NCI-H1092 treated with DMSO at 0.1 percent for 48 hours (cell line): Measurements from ENCODE around the gene ELK3.
A peak's percentile ranks its signal among the peaks of the same experiment; 100 is the strongest.

Experiments
- DNase-seq: peaks from one replicate; lab custom pipeline; 2025; lab: John Stamatoyannopoulos, UW

ELK3 gene

DNA sequence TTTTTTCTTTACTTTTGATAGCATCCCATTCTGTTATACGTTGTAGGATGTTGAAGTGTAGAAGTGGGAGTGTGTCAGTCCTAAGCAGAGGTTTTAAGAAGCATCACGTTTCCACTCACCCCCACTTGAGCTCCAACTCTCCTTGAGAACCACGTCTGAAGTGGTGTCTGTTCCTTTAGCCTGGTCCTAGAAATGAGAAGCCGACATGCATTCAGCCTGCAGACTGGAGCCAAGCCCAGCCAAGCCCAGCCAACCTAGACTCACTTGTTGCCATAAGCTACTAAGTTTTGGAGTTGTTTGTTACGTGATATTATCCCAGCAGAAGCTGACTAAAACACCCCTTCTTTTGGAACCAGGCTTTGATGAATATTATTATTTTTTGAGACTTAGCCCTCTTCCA, 4.4 kb upstream of the ELK3 start:
- DNase-seq = no peak

DNA sequence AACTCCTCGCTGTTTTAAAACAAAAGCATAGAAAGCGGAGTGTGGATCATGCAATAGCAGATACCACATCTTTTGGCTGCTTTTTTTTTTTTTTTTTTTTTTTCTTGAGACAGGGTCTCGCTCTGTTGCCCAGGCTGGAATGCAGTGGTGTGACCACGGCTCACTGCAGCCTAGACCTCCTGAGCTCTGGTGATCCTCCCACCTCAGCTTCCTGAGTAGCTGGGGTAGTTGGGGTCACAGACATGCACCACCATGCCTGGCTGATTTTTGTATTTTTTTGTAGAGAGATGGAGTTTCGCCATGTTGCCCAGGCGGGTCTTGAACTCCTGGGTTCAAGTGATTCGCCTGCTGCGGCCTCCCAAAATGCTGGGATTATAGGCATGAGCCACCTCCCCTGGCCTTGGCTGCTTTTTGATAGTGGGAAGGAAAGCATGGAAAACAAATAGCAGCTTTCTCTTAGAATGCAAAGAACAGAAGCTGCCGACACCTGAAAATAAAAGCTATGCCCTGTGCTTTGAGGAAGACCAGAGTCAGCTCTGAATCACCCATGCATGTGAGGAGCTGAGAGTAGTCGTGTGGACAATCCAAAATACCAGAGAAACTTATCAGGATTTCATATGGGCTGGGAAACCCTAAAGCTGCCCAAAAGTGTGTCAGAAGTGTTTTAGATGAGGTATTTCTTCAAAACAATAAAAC, 3.6 kb upstream of the ELK3 start:
- no peak for DNase-seq

DNA sequence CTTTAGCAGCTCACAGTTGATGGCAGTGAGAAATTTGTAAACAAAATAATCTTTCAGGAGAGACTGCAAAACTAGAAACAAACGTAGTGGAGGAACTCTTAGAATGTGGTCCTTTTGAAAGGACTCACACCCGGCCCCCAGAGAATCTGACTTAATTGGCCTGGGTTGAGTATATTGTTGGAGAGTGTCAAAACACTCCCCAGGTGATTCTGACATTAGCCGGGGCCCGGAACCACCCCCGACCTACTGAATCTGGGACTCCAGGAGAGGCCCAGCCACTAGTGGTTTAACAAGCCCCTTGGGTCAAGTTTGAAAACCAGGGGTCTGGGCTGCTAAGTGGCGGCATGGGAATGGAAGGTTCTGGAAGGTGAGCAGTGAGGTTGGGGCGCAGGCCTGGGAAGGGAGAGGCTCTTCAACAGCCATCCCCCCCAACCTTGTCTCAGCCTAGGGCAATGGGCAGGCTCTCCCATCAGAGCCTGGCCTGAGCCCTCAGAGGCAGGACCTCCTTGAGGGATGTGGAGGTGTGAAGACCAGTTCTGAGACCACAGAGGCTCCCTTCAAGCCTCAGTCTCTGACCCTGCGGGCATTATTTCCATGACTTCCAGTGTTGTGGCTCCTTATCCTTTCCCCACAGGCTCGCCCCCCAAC, 1.1 kb upstream of the ELK3 start:
- no peak for DNase-seq

DNA sequence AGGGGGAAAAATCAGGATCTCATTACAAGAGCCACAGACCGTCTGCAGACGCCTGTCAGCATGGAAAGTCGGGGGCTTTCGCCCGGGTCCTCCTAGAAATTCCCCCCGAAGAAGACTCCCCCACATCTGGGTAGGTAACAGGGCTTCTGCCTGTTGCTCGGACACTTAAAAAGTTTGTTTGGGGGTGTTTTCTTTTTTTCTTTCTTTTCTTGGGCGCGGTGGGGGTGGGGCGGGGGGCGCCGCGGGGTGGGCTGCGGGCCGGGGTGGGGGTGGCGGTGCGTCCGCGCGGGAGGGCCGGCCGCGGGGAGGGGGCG, 358 bp downstream of the ELK3 start:
- DNase-seq = no peak

DNA sequence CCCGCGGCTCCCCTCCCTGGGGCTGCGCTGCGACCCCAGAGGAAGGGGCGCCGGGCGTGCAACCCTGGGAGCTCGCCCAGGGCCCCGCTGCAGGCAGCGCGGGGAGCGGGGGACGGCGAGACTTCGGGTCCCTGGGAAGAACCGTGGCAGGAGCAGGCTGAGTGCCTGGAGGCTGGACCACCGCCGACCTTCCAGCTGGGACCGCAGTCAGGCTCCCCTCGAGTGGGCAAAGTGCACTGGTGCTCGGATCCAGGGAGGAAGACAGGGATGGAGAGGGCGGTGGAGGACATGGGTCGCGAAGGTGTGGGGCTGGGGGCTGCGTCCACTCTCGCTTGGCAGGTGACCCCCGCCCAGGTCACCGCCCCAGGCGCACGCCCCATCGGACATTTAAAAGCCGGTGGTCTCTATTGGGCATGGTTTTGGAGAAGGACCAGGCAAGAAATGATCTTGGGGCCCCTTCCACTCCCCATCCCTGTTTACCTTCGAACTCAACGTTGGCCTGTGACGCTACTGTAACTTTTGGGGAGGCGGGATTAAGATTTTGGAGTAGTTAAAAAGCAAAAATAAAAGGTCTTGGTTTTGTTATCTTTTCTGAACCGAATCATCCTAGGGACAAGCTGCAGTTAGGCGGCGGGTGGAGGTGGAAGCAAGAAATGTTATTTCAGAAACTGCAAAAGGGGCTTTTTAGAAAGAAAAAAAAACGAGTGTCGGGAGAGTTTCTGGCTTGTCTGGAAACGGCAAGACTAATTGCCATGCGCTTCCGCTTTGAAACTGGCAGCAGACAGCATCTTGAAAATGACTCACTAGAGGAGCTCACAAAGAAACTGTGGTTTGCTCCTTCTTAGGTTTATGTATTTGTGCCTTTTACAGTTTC, 1.0 kb downstream of the ELK3 start:
- peak; percentile 3 for DNase-seq

- no peak for DNase-seq
These were observed 1.8 kb downstream of the ELK3 start for GRCh38 chr12:96195845-96196451.

GRCh38 chr12:96196781-96197180, 2.6 kb downstream of the ELK3 start:
- no peak for DNase-seq

DNA sequence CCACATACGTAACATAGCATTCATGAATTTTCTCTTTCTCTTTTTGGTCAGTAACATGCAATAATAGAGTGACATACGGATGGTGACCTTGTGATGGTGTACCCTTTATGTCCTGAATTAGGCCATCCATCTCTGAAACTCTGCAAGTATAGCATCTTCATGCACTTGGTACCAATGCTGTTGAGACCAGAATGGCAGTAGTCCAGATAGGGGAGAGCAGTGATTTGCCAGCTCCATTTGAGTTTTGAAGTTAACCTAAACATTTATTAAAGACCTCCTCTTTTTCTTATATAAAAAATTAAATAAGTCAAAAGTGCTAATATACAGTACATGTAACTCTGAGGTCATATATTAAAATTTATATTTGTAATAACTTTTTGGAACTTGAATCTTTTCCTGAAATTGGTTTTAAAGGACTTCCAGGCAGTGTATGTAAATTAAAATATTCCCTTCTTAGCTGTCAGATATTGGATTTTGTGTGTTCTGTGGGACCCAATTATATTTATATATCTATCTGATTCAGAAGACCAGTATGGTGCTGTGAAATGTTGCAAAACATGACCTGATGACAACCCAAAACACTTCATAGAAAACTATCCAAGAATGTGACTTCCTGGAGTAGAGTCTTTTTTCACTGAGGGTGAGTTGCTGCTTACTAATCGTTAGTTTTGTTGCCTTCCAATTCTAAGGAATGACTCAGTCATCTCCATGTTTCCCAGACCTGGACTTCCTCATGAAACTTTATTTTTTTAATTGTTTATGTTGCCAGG, 3.5 kb downstream of the ELK3 start:
- DNase-seq = no peak

- no peak for DNase-seq
These were observed 4.8 kb downstream of the ELK3 start for GRCh38 chr12:96198965-96199364.

GRCh38 chr12:96199464-96199863, 5.3 kb downstream of the ELK3 start:
- DNase-seq = no peak

GRCh38 chr12:96201272-96202227, 7.4 kb downstream of the ELK3 start:
- DNase-seq = no peak

GRCh38 chr12:96204381-96204780, 10.2 kb downstream of the ELK3 start:
- DNase-seq = no peak

DNA sequence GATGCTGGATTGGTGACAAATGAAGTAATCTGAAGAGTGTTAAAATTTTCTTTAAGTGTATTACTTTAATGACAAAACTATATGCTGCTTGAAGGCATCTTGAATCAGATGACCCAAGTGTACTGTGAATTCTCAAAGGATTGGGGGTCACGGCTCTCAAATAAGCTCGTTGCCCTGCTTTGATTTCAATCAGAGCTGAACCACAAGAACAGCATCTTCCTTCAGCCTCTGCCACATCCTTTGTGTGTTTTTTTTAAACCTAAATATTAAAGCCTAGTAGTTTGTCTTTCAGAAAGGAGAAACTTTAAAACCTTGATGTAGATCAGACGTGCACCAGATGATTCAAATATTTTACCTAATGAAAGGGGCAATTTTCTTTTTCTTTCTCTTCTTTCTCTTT, 11.7 kb downstream of the ELK3 start:
- no peak for DNase-seq

- no peak for DNase-seq
These were observed 12.9 kb downstream of the ELK3 start for GRCh38 chr12:96206936-96207662.

DNA sequence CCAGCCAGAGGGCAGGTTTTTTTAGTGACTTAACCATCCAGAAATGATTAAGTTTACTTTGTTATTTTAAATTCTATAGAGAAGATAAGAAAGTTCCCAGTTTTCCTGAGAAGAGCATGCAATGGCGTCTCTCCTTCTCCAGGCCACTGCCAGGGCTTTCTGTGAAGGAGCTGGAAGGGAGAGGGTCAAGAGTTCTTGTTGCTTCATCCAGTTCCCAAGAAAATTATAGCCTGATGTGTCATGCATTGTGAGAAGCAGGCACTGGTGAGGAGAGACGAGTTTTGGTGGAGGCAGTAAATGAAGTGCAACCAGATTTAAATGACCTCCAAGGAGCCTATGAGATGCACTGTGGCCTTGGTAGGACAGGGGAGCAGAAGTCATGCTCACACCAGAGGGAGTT, 14.2 kb downstream of the ELK3 start:
- DNase-seq = no peak

- no peak for DNase-seq
These were observed 14.8 kb downstream of the ELK3 start for GRCh38 chr12:96208801-96209549.

DNA sequence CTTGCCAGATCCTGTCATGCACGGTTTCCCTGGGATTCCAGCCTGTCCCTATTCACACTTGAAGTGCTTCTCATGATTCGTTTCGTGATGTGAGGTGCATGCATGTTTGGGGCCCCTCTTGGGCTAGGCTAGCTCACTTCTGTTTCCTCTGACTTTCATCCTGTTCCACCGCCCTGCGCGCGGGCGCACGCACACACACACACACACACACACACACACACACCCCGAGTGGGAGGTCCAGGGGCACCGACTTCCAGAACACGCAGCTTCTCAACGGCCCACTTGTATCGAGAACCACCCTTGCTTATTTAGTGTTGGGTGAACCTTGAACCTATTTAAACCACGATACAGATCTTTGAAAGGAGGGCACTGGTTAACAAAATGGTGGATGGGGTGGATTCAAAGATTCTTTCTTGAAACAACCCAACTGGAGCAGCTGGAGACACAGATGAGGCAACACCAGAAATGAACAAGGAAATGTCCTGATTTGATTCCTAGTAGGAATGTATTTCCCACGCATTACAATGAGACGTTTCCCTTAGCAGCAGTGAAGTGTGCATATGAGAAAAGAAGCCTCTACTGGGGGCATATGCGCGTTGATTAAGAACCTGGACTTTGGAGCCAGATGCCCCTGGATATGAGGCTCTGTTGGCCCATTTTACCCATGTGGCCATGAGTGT, 16.3 kb downstream of the ELK3 start:
- DNase-seq = no peak

- DNase-seq = no peak
These were observed 17.8 kb downstream of the ELK3 start for GRCh38 chr12:96211988-96212387.
